Peyer's patch (tissue), 4 donors: ENCODE results near the gene PFN1. TPM values are rescaled to one million over a fixed set of nuclear protein-coding genes. Genes with fewer than 3 reads are reported as not detected.

ENCODE experiments used
- DNase-seq, 3 donors: peaks; one replicate each; pipeline ENCODE4 v3.0.0-alpha.2; 2017 to 2019
- H3K27ac ChIP-seq, 4 donors: fragments of 200-600 bp; sonication (generic); one replicate each; pipeline ENCODE4 v1.5.1; 2016 to 2019
- H3K27me3 ChIP-seq, 2 donors: fragments of 200-600 bp; sonication (generic); one replicate each; pipeline ENCODE4 v1.5.1; 2019
- H3K36me3 ChIP-seq, 3 donors: fragments of 200-600 bp; sonication (generic); one replicate each; pipeline ENCODE4 v1.5.1; 2016 to 2019
- H3K4me1 ChIP-seq, 4 donors: fragments of 200-600 bp; sonication (generic); one replicate each; pipeline ENCODE4 v1.5.1; 2016 to 2019
- H3K4me3 ChIP-seq, 4 donors: fragments of 200-600 bp; sonication (generic); 1 replicate in 3 of 4; 2 replicates in 1 of 4; pipeline ENCODE4 v1.5.1; 2016 to 2019; ENCODE audit warnings: mild to moderate bottlenecking in 1 of 4
- H3K9me3 ChIP-seq, 4 donors: fragments of 200-600 bp; sonication (generic); one replicate each; pipeline ENCODE4 v1.5.1; 2016 to 2019; ENCODE audit warnings: mild to moderate bottlenecking in 1 of 4
- CTCF ChIP-seq, 6 experiments: fragments of 450-650 bp in 4 of 6; fragments of 200-600 bp in 2 of 6; sonication (generic) in 1 of 6; IDR thresholded peaks; one replicate each; pipeline ENCODE4 v1.5.1; 2017 to 2019; ENCODE audit warnings: antibody characterized with exemption in 6 of 6, mild to moderate bottlenecking in 3 of 6, moderate library complexity in 1 of 6
- POLR2A ChIP-seq, 2 donors: fragments of 450-650 bp; IDR thresholded peaks; one replicate each; pipeline ENCODE4 v1.5.1; 2017; ENCODE audit warnings: antibody characterized with exemption in 2 of 2, mild to moderate bottlenecking in 2 of 2, moderate library complexity in 2 of 2
- total RNA-seq, 4 donors: library from RNA; depleted of rRNA; stranded (reverse); fragments of >200 nt; gene quantifications; one replicate each; pipeline ENCODE4 v1.1.0, GENCODE V29; 2016

The PFN1 gene
- total RNA-seq, 4 donors from 2014 or later = 530 to 1,064 (median 855) TPM

GRCh38 chr17:4974115-4974670, 25.9 kb upstream of the PFN1 start:
- Histone ChIP-seq H3K36me3 (peaks cover 0 to 70% (median 0%) of the 10 kb centered on the region in 3 donors), H3K4me3 (no peak overlapping the region), H3K4me1 (peaks cover 0 to 11% (median 0%) of the 10 kb centered on the region in 4 donors), H3K27ac (no peak overlapping the region), H3K27me3 (no peaks in the 10 kb centered on the region), H3K9me3 (no peaks in the 10 kb centered on the region)
- no peak for DNase-seq
- TF ChIP-seq CTCF (IDR thresholded peaks at IDR 0.05) (no peak), POLR2A (IDR thresholded peaks at IDR 0.05) (no peak)

- H3K36me3 ChIP-seq = peaks cover 0 to 62% (median 0%) of the 10 kb centered on the region in 3 donors
Observed at GRCh38 chr17:4973256-4974114, 25.2 kb upstream of the PFN1 start.

GRCh38 chr17:4972752-4973151, 24.4 kb upstream of the PFN1 start:
- H3K27ac ChIP-seq = no peak overlapping the region
- TF ChIP-seq POLR2A (IDR thresholded peaks at IDR 0.05) (no peak), CTCF (IDR thresholded peaks at IDR 0.05) (no peak)
- DNase-seq = no peak
- peaks cover 0 to 24% (median 8%) of the 10 kb centered on the region in 4 donors for H3K4me1 ChIP-seq
- peaks cover 0 to 55% (median 0%) of the 10 kb centered on the region in 3 donors for H3K36me3 ChIP-seq
- H3K4me3 ChIP-seq = no peak overlapping the region
- H3K27me3 ChIP-seq = no peaks in the 10 kb centered on the region
- no peaks in the 10 kb centered on the region for H3K9me3 ChIP-seq

More at GRCh38 chr17:4973256-4974114, 25.2 kb upstream of the PFN1 start:
- DNase-seq = no peak
- no peak overlapping the region for H3K4me3 ChIP-seq
- H3K4me1 ChIP-seq = peaks cover 0 to 18% (median 5%) of the 10 kb centered on the region in 4 donors
- H3K27me3 ChIP-seq = no peaks in the 10 kb centered on the region
- H3K27ac ChIP-seq = no peak overlapping the region
- no peaks in the 10 kb centered on the region for H3K9me3 ChIP-seq
- TF ChIP-seq CTCF (IDR thresholded peaks at IDR 0.05) = no peak

- H3K4me1 ChIP-seq = peaks cover 0 to 24% (median 8%) of the 10 kb centered on the region in 4 donors
- H3K9me3 ChIP-seq = no peaks in the 10 kb centered on the region
- no peak overlapping the region for H3K4me3 ChIP-seq
- no peak for DNase-seq
- TF ChIP-seq CTCF (IDR thresholded peaks at IDR 0.05) (no peak), POLR2A (IDR thresholded peaks at IDR 0.05) (no peak)
- peaks cover 0 to 51% (median 0%) of the 10 kb centered on the region in 3 donors for H3K36me3 ChIP-seq
- H3K27me3 ChIP-seq = no peaks in the 10 kb centered on the region
- no peak overlapping the region for H3K27ac ChIP-seq
Observed at GRCh38 chr17:4972322-4972721, 24.0 kb upstream of the PFN1 start.

DNA sequence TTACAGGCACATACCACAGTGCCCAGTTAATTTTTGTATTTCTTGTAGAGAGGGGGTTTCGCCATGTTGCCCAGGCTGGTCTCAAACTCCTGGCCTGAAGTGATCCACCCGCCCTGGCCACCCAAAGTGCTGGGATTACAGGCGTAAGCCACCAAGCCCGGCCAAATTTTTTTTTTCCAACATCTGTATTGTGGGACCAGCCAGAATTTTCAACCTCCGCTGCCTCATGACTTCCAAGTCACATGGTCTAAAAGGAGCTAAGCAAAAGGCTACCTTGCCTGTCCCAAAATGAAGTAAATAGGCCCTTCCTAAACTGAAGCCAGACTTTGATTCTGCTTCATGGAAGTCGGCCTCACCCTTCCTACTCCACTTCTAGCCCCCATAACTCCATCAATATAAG, 23.5 kb upstream of the PFN1 start:
- Histone ChIP-seq H3K27me3 (no peaks in the 10 kb centered on the region), H3K27ac (no peak overlapping the region)
- no peak for TF ChIP-seq CTCF (IDR thresholded peaks at IDR 0.05)

More for the DNA sequence above, 23.5 kb upstream of the PFN1 start:
- H3K4me1 ChIP-seq = peaks cover 0 to 24% (median 8%) of the 10 kb centered on the region in 4 donors
- peaks cover 0 to 46% (median 0%) of the 10 kb centered on the region in 3 donors for H3K36me3 ChIP-seq
- H3K9me3 ChIP-seq = no peaks in the 10 kb centered on the region
- no peak for DNase-seq
- H3K4me3 ChIP-seq = no peak overlapping the region
